NCI-H446 treated with DMSO at 0.1 percent for 48 hours (cell line): ENCODE measurements around the gene LACRT.

ENCODE experiments used
- DNase-seq: peaks from one replicate; lab custom pipeline; 2025; lab: John Stamatoyannopoulos, UW

Gene LACRT

GRCh38 chr12:54602661-54603060 lies 32.0 kb downstream of the LACRT start:
- no peak for DNase-seq

- DNase-seq: no peak
Measured at GRCh38 chr12:54601841-54602240, 32.9 kb downstream of the LACRT start.

- no peak for DNase-seq
Measured at GRCh38 chr12:54598970-54599369, 35.7 kb downstream of the LACRT start.

- no peak for DNase-seq
Measured at GRCh38 chr12:54596526-54596946, 38.2 kb downstream of the LACRT start.

GRCh38 chr12:54595471-54595870 lies 39.2 kb downstream of the LACRT start:
- DNase-seq: no peak

- DNase-seq: no peak
Measured at GRCh38 chr12:54593725-54594124, 41.0 kb downstream of the LACRT start.

- DNase-seq: no peak
Measured at GRCh38 chr12:54593135-54593534, 41.6 kb downstream of the LACRT start.

GRCh38 chr12:54592316-54592715 lies 42.4 kb downstream of the LACRT start:
- DNase-seq: no peak

GRCh38 chr12:54590978-54591591 lies 43.6 kb downstream of the LACRT start:
- DNase-seq: no peak

GRCh38 chr12:54589964-54590363 lies 44.7 kb downstream of the LACRT start:
- no peak for DNase-seq

- no peak for DNase-seq
Measured at GRCh38 chr12:54588890-54589267, 45.8 kb downstream of the LACRT start.

- DNase-seq: no peak
Measured at GRCh38 chr12:54588110-54588889, 46.4 kb downstream of the LACRT start, which contains the start of gene PPP1R1A. Gene PPP1R1A (minus strand): TSS chr12:54588659. CDS start chr12:54588488, 171 bp downstream.

- no peak for DNase-seq
Measured at GRCh38 chr12:54587315-54587873, 47.3 kb downstream of the LACRT start.

- DNase-seq: no peak
Measured at GRCh38 chr12:54586620-54587019, 48.1 kb downstream of the LACRT start.

GRCh38 chr12:54585243-54585642 lies 49.5 kb downstream of the LACRT start:
- no peak for DNase-seq

GRCh38 chr12:54584128-54584527 lies 50.6 kb downstream of the LACRT start:
- DNase-seq: no peak

GRCh38 chr12:54583726-54584125 lies 51.0 kb downstream of the LACRT start:
- DNase-seq: no peak

- DNase-seq: no peak
Measured at GRCh38 chr12:54581412-54581811, 53.3 kb downstream of the LACRT start.
